Activated naive CD8-positive, alpha-beta T cell treated with anti-CD3 and anti-CD28 coated beads, Interleukin-2, amount 10 ng/mL, durations not matched to agents 7 days and 5 days (primary cell): ENCODE results near the gene ZGPAT. TPM values are rescaled to one million over a fixed set of nuclear protein-coding genes. Genes with fewer than 3 reads are reported as not detected.

Source experiments
- ATAC-seq: fragments of 150-1000 bp; cut with Tn5 transposase; one replicate; pipeline ENCODE4 v1.10.0; 2021; ENCODE audit warnings: low read depth, moderate library complexity
- POLR2A ChIA-PET: fragments of 350-600 bp; sonication (Branson Sonifier 250); formaldehyde crosslinking; loops from one replicate; lab custom pipeline; 2021; ENCODE audit warnings: antibody characterized with exemption; lab: Charles Lee
- DNase-seq: peaks from one replicate; pipeline ENCODE4 v3.0.0; 2021
- H3K27ac Mint-ChIP-seq: one replicate; pipeline ENCODE4 v1.8.0; 2022; ENCODE audit warnings: mild to moderate bottlenecking, mixed read lengths
- H3K27me3 Mint-ChIP-seq: one replicate; pipeline ENCODE4 v1.8.0; 2022; ENCODE audit warnings: mild to moderate bottlenecking, moderate library complexity, mixed read lengths
- H3K36me3 Mint-ChIP-seq: one replicate; pipeline ENCODE4 v1.8.0; 2021; ENCODE audit warnings: mild to moderate bottlenecking, mixed read lengths
- H3K4me1 Mint-ChIP-seq: one replicate; pipeline ENCODE4 v1.8.0; 2021; ENCODE audit warnings: mixed read lengths
- H3K4me3 Mint-ChIP-seq: one replicate; pipeline ENCODE4 v1.8.0; 2022; ENCODE audit warnings: mild to moderate bottlenecking, moderate library complexity, mixed read lengths
- H3K9me3 Mint-ChIP-seq: one replicate; pipeline ENCODE4 v1.8.0; 2021; ENCODE audit warnings: mixed read lengths
- total RNA-seq, 2 experiments: library from RNA; stranded (reverse); gene quantifications; one replicate each; pipeline ENCODE4 v1.2.3, GENCODE V29; 2021

The ZGPAT gene
- total RNA-seq, 2 experiments from 2014 or later = 43.0 to 44.5 TPM

DNA sequence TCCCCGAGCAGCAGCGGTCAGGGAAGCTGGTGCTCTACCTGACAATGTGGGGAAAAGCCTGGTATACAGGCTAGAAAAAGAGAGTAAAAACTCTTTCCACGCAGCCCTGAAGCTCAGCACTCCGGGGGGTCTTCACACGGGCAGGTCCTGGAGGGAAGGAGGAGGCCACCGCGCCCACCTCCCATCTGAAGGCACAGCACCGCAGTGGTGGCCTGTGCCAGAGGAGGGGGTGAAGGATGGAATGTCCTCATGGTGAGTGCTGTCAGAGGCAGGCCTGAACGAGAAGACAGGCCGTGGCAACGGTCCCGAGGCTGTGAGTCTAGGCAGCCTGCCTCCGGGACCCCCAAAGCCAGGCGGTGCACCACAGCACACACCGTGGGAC lies 37.6 kb downstream of the ZGPAT start:
- peaks cover 4% of the 10 kb centered on the region for H3K36me3 Mint-ChIP-seq
- ATAC-seq = no peak
- H3K9me3 Mint-ChIP-seq = no peaks in the 10 kb centered on the region
- no peaks in the 10 kb centered on the region for H3K27me3 Mint-ChIP-seq
- H3K4me3 Mint-ChIP-seq = no peak overlapping the region
- peaks cover 5% of the 10 kb centered on the region for H3K4me1 Mint-ChIP-seq
- POLR2A ChIA-PET = interaction anchor here (1.2 to 1.4 kb wide), 2 partner anchors 9 to 38 kb away, joined by 3 to 4 read pairs; partner anchors contain the start of genes ARFRP1, LIME1 and ZGPAT
- no peak for DNase-seq
- peak overlapping the region; percentile 54 for H3K27ac Mint-ChIP-seq

DNA sequence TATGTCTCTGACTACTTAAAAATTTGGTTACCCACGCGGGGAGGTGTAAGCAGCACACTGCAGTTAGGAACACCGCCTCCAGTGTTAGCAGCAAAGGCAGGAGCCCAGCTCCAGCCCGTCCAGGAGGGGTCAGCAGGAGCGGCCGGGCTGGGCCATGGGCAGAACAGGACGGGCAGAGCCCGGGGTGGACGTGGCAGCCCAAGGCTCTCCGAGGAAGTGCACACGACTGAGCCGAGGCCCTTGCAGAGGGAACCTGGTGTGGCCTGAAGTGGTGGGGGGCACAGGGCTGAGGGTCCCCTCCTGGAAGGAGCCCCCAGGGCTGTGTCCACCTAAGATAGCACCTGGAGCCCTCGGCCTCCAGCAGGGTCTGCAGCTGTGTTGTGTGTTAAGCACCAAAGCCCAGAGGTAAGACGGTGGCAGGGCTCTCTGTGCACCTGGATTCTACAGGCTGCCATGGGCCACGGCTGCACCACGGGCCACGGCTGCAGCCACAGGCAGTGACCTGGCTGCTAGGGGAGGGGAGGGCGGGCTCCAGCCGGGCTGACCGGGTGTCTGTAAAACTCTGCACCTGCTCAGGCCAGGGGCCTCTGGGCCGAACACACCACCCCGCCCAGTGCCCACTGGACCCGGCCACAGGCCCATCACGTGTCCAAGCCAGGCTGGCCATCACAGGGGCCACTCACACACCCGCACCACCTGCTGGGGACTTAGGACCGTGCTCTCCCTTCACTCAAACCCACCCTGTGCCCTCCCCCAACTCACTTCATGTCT lies 38.3 kb downstream of the ZGPAT start:
- Mint-ChIP-seq H3K4me1 (peaks cover 12% of the 10 kb centered on the region), H3K4me3 (no peak overlapping the region), H3K27me3 (no peaks in the 10 kb centered on the region), H3K27ac (peak overlapping the region; percentile 54), H3K9me3 (no peaks in the 10 kb centered on the region), H3K36me3 (peaks cover 4% of the 10 kb centered on the region)
- POLR2A ChIA-PET = interaction anchor here (1.2 to 1.4 kb wide), 2 partner anchors 10 to 38 kb away, joined by 3 to 4 read pairs; partner anchors contain the start of genes ARFRP1, LIME1 and ZGPAT
- no peak for DNase-seq
- no peak for ATAC-seq

DNA sequence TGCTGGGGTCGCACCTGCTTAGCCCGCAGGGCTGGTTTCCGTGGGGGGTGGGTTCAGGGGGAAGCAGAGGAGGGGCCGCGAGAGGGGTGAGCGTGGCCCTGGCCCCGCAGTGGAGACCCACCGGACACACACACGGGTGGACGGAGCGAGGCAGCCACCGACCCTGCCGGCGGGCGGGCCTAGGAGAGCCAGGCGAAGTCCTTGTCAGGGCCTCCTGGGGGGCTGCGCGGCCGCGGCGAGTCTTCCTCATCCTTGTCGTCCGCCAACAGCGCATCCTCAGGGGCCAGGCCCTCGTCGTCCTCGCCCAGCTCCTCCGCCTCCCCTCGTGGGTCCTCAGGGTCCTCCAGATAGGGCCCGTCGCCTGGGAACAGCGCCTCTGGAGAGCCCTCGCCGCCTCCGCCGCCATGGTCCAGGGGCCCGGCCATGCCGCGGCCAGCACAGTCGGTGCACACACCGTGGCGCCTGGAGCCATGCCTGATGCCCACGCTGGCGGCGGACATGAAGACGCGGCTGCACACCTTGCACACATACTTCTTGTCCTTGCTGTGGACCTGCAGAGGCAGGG lies 39.0 kb downstream of the ZGPAT start:
- POLR2A ChIA-PET = no interaction called here
- DNase-seq (no peak), ATAC-seq (no peak)
- Mint-ChIP-seq H3K4me1 (peaks cover 14% of the 10 kb centered on the region), H3K27me3 (no peaks in the 10 kb centered on the region), H3K9me3 (no peaks in the 10 kb centered on the region), H3K36me3 (peaks cover 4% of the 10 kb centered on the region), H3K27ac (no peak overlapping the region), H3K4me3 (no peak overlapping the region)

DNA sequence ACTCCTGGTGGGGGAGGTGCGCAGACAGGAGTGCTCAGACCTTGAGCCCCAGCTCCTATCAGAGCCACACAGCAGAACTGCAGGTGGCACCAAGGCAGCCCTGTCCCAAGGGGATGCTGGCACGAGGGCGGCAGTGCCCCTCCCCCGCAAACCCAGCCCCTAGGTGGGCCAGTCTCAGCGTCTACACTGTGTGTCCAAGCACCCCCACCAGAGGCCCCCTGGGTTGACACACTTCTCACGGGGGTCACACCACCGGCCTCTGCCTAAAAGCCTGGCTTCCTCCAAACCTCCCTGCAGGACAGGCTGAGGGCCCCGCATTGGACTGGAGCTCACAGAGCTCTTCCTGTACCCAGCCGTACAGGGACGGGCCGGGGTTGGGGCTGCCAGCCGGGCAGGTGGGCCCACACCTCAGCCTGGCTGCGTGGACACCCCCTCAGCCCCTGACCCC lies 39.8 kb downstream of the ZGPAT start:
- POLR2A ChIA-PET = no interaction called here
- Mint-ChIP-seq H3K4me3 (no peak overlapping the region), H3K27ac (no peak overlapping the region), H3K27me3 (no peaks in the 10 kb centered on the region), H3K9me3 (no peaks in the 10 kb centered on the region), H3K36me3 (peaks cover 4% of the 10 kb centered on the region), H3K4me1 (peaks cover 14% of the 10 kb centered on the region)
- no peak for DNase-seq
- ATAC-seq = no peak

DNA sequence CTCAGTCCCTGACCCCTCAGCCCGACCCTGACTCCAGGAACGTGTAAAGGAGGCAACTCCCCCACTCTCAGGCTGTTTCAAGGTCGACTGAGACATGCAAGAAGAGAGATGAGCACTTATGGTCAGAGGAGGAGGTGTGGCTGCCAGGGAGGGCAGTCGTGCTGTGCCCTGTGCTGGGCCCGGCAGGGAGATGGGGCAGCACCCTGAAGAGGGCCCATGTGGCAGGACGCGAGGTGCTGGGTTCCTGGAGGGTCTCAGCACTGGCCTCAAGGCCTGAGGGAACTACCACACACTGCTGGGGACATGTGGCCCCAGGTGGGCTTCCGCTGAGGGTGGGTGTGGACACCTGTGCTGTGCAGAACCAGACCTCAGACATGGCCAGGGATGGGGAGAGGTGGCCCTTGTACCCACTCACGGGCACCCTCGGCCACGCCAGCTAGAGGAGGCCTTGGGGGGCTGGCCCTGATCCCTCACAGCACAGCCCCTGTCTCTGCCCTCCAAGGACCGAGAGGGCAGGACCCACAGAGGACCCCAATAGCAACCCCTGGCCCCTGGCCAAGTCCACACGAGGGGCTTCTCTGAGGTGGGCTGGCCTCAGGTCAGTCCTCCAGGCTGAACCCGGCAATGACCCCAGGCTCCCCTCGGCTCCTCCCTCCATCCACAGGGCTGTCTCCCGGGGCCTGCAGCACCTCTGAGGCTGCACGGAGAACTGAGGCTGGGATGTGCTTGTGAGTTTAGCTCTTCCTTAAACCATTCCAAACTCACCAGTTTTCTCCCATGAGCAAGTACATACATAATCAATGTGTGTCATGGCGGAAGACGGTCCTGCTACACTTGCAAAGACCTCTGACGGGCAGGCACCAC lies 40.5 kb downstream of the ZGPAT start:
- ATAC-seq = no peak
- no peaks in the 10 kb centered on the region for H3K9me3 Mint-ChIP-seq
- H3K27ac Mint-ChIP-seq = peak overlapping the region; percentile 58
- DNase-seq = no peak
- H3K36me3 Mint-ChIP-seq = peaks cover 4% of the 10 kb centered on the region
- H3K4me3 Mint-ChIP-seq = no peak overlapping the region
- peaks cover 14% of the 10 kb centered on the region for H3K4me1 Mint-ChIP-seq
- POLR2A ChIA-PET = interaction anchor here (0.9 to 4.2 kb wide), 2 partner anchors 7 to 12 kb away, joined by 3 to 31 read pairs; partner anchors contain the start of gene LIME1
- no peaks in the 10 kb centered on the region for H3K27me3 Mint-ChIP-seq

DNA sequence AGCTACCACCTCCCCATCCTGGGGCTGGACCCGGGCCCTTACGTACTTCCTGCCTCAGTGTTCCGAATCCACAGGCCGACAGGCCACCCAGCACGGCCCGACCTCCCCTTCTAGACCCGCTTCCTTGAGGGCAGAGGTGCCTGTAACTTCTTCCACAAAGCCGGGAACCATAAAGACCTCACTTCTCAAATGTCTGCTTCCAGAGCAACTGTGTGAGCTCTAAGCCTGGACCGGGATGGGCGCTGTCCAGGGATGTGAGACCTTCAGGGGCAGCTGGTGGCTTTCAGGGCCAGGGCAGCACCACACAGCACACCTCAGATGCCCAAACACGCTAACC lies 41.1 kb downstream of the ZGPAT start:
- ATAC-seq = no peak
- POLR2A ChIA-PET = interaction anchor here (0.7 to 4.2 kb wide), 3 partner anchors 8 to 19 kb away, joined by 3 to 31 read pairs (median 3); partner anchors contain the start of gene LIME1
- Mint-ChIP-seq H3K4me3 (no peak overlapping the region), H3K27me3 (no peaks in the 10 kb centered on the region), H3K4me1 (peaks cover 13% of the 10 kb centered on the region), H3K36me3 (peaks cover under 1% of the 10 kb centered on the region), H3K9me3 (no peaks in the 10 kb centered on the region), H3K27ac (peak overlapping the region; percentile 38)
- no peak for DNase-seq

DNA sequence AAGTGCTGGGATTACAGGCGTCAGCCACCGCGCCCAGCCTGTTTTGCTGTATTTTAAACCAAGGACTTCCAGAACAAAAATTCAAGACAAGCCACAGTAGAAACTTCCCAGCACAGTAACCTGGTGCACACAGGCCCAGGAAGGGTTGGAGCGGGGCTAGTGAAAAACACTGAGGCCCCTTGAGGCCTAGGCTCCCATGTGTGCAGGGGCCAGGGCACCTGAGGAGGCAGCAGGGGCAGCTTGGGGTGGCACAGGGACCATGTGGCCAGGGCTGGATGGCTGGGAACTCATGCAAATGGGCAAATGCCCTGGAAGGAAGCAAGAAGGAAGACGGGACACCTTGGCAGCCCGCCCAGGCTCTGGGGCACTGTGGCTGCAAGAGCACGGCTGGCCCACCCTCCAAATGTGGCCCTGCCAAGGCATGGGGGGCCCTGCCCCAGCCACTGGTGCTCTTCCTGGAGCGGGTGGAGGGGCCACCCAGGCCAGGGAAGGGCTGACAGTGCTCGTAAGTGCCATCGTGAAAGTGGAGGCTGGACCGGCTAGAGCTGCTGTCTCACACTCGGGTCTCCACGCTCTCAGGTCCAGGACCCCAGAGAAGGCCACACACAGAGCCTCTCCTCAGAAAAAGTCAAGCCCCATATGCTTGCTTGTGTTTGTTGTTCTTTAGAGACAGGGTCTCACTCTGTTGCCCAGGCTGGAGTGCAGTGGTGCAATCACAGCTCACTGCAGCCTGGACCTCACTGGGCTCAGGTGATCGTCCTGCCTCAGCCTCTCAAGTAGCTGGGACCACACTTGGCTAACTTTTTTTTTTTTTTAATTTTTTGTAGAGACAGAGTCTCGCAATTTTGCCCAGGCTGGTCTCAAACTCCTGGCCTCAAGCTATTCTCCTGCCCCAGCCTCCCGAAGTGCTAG lies 42.0 kb downstream of the ZGPAT start:
- POLR2A ChIA-PET = interaction anchor here (0.7 to 4.2 kb wide), 6 partner anchors 9 to 43 kb away, joined by 3 to 31 read pairs (median 8); partner anchors contain the start of genes ARFRP1, LIME1, SLC2A4RG and ZGPAT
- H3K9me3 Mint-ChIP-seq = no peaks in the 10 kb centered on the region
- no peaks in the 10 kb centered on the region for H3K27me3 Mint-ChIP-seq
- H3K27ac Mint-ChIP-seq = peak overlapping the region; percentile 94
- peak overlapping the region; percentile 42 for H3K4me3 Mint-ChIP-seq
- DNase-seq (no peak), ATAC-seq (no peak)
- peaks cover 13% of the 10 kb centered on the region for H3K4me1 Mint-ChIP-seq
- H3K36me3 Mint-ChIP-seq = no peaks in the 10 kb centered on the region

DNA sequence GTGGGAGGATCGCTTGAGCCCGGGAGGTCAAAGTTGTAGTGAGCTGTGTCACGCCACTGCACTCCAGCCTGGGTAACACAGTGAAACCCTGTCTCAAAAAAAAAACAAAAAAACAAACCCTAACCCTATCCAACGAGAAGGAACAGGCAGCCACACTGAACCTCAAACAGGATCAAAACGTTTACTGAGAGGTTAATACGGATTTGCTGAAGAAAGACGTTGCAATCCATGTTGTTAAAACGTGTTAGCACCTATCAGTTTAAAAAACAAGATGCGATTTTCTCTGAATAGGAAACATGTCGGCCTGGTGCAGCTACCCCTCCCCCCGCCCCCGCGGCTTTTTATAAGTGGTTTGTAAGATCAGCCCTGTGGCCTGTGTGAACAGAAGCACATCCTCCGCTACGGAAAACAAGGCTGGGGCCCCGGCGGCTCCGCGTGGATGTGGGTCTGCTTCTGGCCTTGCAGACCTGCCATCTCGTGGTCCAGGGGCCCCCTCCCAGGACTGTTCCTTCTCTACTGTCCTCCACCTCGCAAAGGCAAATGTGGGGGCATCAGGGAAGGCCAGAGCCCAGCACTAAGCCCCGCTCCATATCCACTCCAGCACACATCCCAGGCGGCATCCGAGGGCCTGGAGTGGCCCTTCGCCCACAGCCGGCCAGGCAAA lies 43.1 kb downstream of the ZGPAT start:
- Mint-ChIP-seq H3K9me3 (no peaks in the 10 kb centered on the region), H3K4me3 (peak overlapping the region; percentile 71), H3K27me3 (no peaks in the 10 kb centered on the region), H3K4me1 (peaks cover 15% of the 10 kb centered on the region), H3K27ac (peak overlapping the region; percentile 94), H3K36me3 (no peaks in the 10 kb centered on the region)
- peak; percentile 76 for DNase-seq
- peak; percentile 82 for ATAC-seq
- POLR2A ChIA-PET = interaction anchor here (0.6 to 4.2 kb wide), 6 partner anchors 10 to 1011 kb away, joined by 3 to 31 read pairs (median 9); partner anchors contain the start of genes ARFRP1, LIME1, SLC2A4RG and TPD52L2

DNA sequence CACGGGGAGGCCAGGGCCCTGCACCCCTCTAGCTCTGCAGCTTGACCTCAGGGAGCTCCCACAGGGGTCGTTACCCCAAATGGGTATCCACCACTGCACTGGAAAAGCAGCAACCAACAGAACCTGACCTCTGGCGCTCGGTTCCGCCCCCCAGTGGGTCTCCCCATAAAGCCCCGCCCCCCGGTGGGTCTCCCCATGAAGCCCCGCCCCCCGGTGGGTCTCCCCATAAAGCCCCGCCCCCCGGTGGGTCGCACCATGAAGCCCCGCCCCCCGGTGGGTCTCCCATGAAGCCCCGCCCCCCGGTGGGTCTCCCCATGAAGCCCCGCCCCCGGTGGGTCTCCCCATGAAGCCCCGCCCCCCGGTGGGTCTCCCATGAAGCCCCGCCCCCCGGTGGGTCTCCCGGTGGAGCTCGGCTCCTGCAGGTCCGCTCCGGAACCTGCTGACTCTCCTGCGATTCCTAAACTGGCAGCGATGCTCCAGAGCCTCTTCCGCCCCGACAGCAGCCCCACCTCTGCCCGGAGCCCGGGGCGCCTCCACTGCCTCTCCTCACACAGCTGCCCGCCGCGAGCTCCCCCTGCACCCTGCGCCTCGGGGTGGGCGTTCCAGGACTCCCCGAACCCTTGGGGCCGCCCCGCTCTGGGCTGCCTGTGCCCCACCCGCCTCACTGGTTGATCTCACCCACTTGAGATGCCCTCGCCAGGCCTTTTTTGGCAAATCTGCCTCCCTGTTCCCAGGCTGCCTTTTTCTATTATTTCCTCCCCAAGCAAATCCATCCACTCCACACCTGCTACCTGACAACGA lies 43.8 kb downstream of the ZGPAT start:
- Mint-ChIP-seq H3K27me3 (no peaks in the 10 kb centered on the region), H3K36me3 (no peaks in the 10 kb centered on the region), H3K4me3 (peak overlapping the region; percentile 71), H3K4me1 (peaks cover 19% of the 10 kb centered on the region), H3K27ac (peak overlapping the region; percentile 94), H3K9me3 (no peaks in the 10 kb centered on the region)
- ATAC-seq (no peak), DNase-seq (no peak)
- POLR2A ChIA-PET = interaction anchor here (0.5 to 4.2 kb wide), 4 partner anchors 8 to 44 kb away, joined by 3 to 31 read pairs (median 20); partner anchors contain the start of genes ARFRP1, LIME1, SLC2A4RG and ZGPAT

DNA sequence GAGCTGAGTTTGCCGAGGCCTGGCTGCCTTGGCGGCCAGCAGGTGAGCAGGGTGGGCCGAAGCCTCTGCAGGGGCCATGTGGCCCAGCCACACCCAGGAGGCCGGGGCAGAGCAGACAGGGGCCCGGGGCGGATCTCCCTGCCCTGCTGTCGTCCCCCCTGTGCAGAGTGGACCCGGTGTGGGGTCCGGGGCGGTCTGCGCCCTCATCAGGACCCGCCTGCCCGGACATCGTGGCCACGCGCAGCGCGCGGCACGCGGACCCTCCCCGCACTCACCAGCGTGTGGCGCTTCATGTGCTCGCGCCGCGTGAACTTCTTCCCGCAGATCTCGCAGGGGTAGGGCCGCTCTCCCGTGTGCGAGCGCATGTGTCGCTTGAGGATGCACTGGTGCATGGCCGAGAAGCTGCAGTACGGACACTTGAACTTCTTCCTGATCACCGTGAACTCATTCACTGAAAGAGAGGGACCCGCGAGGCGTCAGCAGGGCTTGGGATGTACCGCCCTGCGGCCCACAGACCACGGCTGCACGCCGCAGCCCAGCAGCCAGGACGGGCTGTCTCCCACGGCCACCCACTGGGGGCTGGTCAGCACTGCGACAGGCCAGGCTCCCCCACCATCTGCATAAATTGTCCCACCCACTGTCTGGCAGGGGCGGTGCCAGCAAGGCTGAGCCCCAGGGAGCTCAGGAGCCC lies 44.7 kb downstream of the ZGPAT start:
- POLR2A ChIA-PET = interaction anchor here (2.9 to 4.2 kb wide), 2 partner anchors 11 to 15 kb away, joined by 28 to 31 read pairs; partner anchors contain the start of genes LIME1 and SLC2A4RG

DNA sequence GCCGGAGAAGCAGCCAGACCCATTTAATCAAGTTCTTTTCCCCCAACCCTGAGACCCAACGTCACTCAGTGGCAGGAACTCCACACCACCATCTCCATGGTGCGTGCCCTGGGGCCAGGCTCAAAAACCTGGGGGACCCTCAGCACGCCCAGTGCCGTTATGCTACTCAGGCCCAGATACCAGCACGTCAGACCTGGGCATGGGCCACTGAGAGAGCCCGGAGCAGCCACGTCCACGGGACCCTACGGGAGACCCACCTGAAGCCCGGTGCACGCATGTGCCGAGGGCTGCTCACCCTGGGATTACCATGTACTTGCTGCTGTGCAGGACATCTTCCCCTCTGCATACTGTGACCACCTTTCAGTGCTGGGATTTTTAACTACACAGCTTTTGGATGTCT lies 45.5 kb downstream of the ZGPAT start:
- Mint-ChIP-seq H3K4me1 (peaks cover 26% of the 10 kb centered on the region), H3K36me3 (no peaks in the 10 kb centered on the region), H3K4me3 (no peak overlapping the region), H3K27me3 (peaks cover 4% of the 10 kb centered on the region), H3K27ac (no peak overlapping the region), H3K9me3 (no peaks in the 10 kb centered on the region)
- no peak for DNase-seq
- POLR2A ChIA-PET = no interaction called here
- ATAC-seq = no peak

More for the DNA sequence above, 44.7 kb downstream of the ZGPAT start:
- no peaks in the 10 kb centered on the region for H3K36me3 Mint-ChIP-seq
- no peak overlapping the region for H3K4me3 Mint-ChIP-seq
- H3K9me3 Mint-ChIP-seq = no peaks in the 10 kb centered on the region
- ATAC-seq = no peak
- H3K27me3 Mint-ChIP-seq = peaks cover 3% of the 10 kb centered on the region
- peaks cover 26% of the 10 kb centered on the region for H3K4me1 Mint-ChIP-seq
- H3K27ac Mint-ChIP-seq = no peak overlapping the region
- no peak for DNase-seq
